HUDEP-2 (cell line): Measurements from ENCODE around the gene CDK2.
"Not testable (repeated sequence)": the region's sequence is repeated elsewhere in the genome, so short reads cannot be mapped to it uniquely, and the experiment has no call there.

Source experiments
- DNase-seq, 76 experiments: peaks; one replicate each; lab custom pipeline; 2025; ENCODE audit not compliant: unreplicated experiment in 76 of 76; lab: John Stamatoyannopoulos, UW

The CDK2 gene

GRCh38 chr12:55966408-55967281 lies at the start of gene CDK2:
CDK2 (plus strand) TSS chr12:55966830; CDS start chr12:55967009, 179 bp downstream.
- peak in 75 of 76 experiments; percentile 8 to 92 (median 83) for DNase-seq

- DNase-seq = not testable (repeated sequence)
Measured at GRCh38 chr12:55919032-55919431, 47.6 kb upstream of the CDK2 start.

GRCh38 chr12:55922126-55922525 lies 44.5 kb upstream of the CDK2 start:
- DNase-seq = no peak

GRCh38 chr12:55923648-55924047 lies 43.0 kb upstream of the CDK2 start:
- not testable (repeated sequence) for DNase-seq

- DNase-seq = no peak
Measured at GRCh38 chr12:55925371-55925770, 41.3 kb upstream of the CDK2 start.

- peak in 1 of 76 experiments; percentile 55 for DNase-seq
Measured at GRCh38 chr12:55925870-55926737, 40.5 kb upstream of the CDK2 start.

- peak in 73 of 76 experiments; percentile 44 to 90 (median 81) for DNase-seq
Measured at GRCh38 chr12:55926738-55927587, 39.7 kb upstream of the CDK2 start.

GRCh38 chr12:55927588-55928502 lies 38.8 kb upstream of the CDK2 start, which contains the start of gene PYM1:
PYM1 (minus strand) TSS chr12:55927894; CDS start chr12:55927761, 133 bp downstream.
- peak in 75 of 76 experiments; percentile 51 to 96 (median 89) for DNase-seq

GRCh38 chr12:55929306-55929791 lies 37.3 kb upstream of the CDK2 start:
- DNase-seq = no peak

GRCh38 chr12:55930771-55931316 lies 35.8 kb upstream of the CDK2 start, which contains the start of gene DGKA:
DGKA (plus strand) TSS chr12:55931162; CDS start chr12:55936504, 5,342 bp downstream.
- DNase-seq = peak in 52 of 76 experiments; percentile 4 to 71 (median 36)

GRCh38 chr12:55931317-55931779 lies 35.3 kb upstream of the CDK2 start:
- peak in 7 of 76 experiments; percentile 3 to 43 (median 28) for DNase-seq

- DNase-seq = peak in 12 of 76 experiments; percentile 5 to 43 (median 20)
Measured at GRCh38 chr12:55931780-55932550, 34.7 kb upstream of the CDK2 start.

- DNase-seq = peak in 2 of 76 experiments; percentile 3 to 29
Measured at GRCh38 chr12:55932551-55932910, 34.1 kb upstream of the CDK2 start.

GRCh38 chr12:55933169-55933798 lies 33.3 kb upstream of the CDK2 start:
- DNase-seq = peak in 10 of 76 experiments; percentile 6 to 50 (median 12)

GRCh38 chr12:55933799-55934742 lies 32.6 kb upstream of the CDK2 start:
- DNase-seq = no peak

- DNase-seq = no peak
Measured at GRCh38 chr12:55934773-55935172, 31.9 kb upstream of the CDK2 start.
